Measurements from ENCODE around the gene FOXN3.

DNA sequence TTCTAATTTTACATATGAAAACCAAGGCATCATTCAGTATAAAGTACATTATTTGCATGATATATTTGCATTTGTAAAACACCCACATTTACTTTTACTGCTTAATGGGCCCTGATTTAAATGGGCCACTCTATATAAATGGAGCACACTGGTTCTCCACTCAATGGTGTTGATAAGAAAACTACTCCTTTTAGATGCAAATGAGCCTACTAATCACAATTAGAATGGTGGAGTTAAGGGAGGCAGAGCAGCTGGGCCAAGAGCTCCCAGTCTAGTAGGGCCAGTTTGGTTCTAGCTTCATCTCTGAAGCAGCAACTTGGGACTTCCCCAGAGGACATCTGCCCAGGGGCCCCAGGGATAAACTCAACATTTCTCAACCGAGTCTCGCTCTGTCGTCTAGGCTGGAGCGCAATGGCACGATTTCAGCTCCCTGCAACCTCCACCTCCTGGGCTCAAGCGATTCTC lies 120.7 kb downstream of the FOXN3 start:
- TF ChIP-seq, protein P1, sequence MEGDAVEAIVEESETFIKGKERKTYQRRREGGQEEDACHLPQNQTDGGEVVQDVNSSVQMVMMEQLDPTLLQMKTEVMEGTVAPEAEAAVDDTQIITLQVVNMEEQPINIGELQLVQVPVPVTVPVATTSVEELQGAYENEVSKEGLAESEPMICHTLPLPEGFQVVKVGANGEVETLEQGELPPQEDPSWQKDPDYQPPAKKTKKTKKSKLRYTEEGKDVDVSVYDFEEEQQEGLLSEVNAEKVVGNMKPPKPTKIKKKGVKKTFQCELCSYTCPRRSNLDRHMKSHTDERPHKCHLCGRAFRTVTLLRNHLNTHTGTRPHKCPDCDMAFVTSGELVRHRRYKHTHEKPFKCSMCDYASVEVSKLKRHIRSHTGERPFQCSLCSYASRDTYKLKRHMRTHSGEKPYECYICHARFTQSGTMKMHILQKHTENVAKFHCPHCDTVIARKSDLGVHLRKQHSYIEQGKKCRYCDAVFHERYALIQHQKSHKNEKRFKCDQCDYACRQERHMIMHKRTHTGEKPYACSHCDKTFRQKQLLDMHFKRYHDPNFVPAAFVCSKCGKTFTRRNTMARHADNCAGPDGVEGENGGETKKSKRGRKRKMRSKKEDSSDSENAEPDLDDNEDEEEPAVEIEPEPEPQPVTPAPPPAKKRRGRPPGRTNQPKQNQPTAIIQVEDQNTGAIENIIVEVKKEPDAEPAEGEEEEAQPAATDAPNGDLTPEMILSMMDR (IDR thresholded peaks at IDR 0.05; ENCODE audit: insufficient read depth, low read length) = no peak
- TF ChIP-seq GABPA (IDR thresholded peaks at IDR 0.05; ENCODE audit: low read depth) = no peak
- TF ChIP-seq POLR2AphosphoS5 (IDR thresholded peaks at IDR 0.05; ENCODE audit: low read depth) = no peak

Measured in HL-60 (cell line).